Liver (tissue), 9 donors: ENCODE data around the gene TBX1. TPM values are rescaled to one million over a fixed set of nuclear protein-coding genes. Genes with fewer than 3 reads are reported as not detected.

Source experiments
- DNase-seq: peaks from one replicate; pipeline ENCODE4 v3.0.0-alpha.2; 2017; ENCODE audit warnings: low spot score
- H3K27ac ChIP-seq, 2 donors: one replicate each; pipeline ENCODE4 v1.7.0; 2013; ENCODE audit warnings: inconsistent platforms in 2 of 2, low read length in 2 of 2, control low read depth in 1 of 2, low read depth in 1 of 2, mild to moderate bottlenecking in 1 of 2
- H3K27me3 ChIP-seq, 4 donors: one replicate each; pipeline versions ENCODE4 v1.6.1 to v1.7.0; 2013; ENCODE audit warnings: low read length in 3 of 4, inconsistent platforms in 1 of 4, mild to moderate bottlenecking in 1 of 4, moderate library complexity in 1 of 4; ENCODE audit not compliant: control insufficient read depth in 4 of 4, insufficient read depth in 4 of 4
- H3K36me3 ChIP-seq, 4 donors: one replicate each; pipeline versions ENCODE4 v1.6.1 to v1.7.0; 2013; ENCODE audit warnings: low read length in 3 of 4, mild to moderate bottlenecking in 3 of 4, low read depth in 1 of 4, moderate library complexity in 1 of 4; ENCODE audit not compliant: control insufficient read depth in 4 of 4, insufficient read depth in 3 of 4
- H3K4me1 ChIP-seq, 4 donors: one replicate each; pipeline versions ENCODE4 v1.6.1 to v1.7.0; 2013; ENCODE audit warnings: low read length in 3 of 4, mild to moderate bottlenecking in 3 of 4, moderate library complexity in 1 of 4; ENCODE audit not compliant: control insufficient read depth in 4 of 4, insufficient read depth in 4 of 4
- H3K4me3 ChIP-seq, 3 donors: one replicate each; pipeline versions ENCODE4 v1.6.1 to v1.7.0; 2013; ENCODE audit warnings: low read length in 3 of 3, control low read depth in 1 of 3, low read depth in 1 of 3, mild to moderate bottlenecking in 1 of 3
- H3K9ac ChIP-seq, 2 donors: one replicate each; pipeline ENCODE4 v1.7.0; 2013; ENCODE audit warnings: low read length in 2 of 2, mild to moderate bottlenecking in 2 of 2, moderate library complexity in 2 of 2, control low read depth in 1 of 2, low read depth in 1 of 2
- H3K9me3 ChIP-seq, 4 donors: one replicate each; pipeline versions ENCODE4 v1.6.1 to v1.7.0; 2013; ENCODE audit warnings: low read length in 3 of 4; ENCODE audit not compliant: control insufficient read depth in 4 of 4
- ATF3 ChIP-seq: IDR thresholded peaks from 2 replicates; pipeline ENCODE4 v1.6.1; 2016; ENCODE audit warnings: antibody characterized with exemption
- CTCF ChIP-seq: fragments of 150-350 bp; IDR thresholded peaks from 2 replicates; pipeline ENCODE4 v1.5.1; 2017; ENCODE audit warnings: improper control_type of control experiment, low read depth, low read length; ENCODE audit not compliant: missing input control
- EGR1 ChIP-seq, 2 donors: IDR thresholded peaks; 2 replicates each; pipeline ENCODE4 v1.6.1; 2016 to 2018; ENCODE audit warnings: antibody characterized with exemption in 2 of 2, low read depth in 2 of 2
- FOXA1 ChIP-seq: IDR thresholded peaks from 2 replicates; pipeline ENCODE4 v1.6.1; 2016; ENCODE audit warnings: antibody characterized with exemption
- FOXA2 ChIP-seq: IDR thresholded peaks from 2 replicates; pipeline ENCODE4 v1.6.1; 2016; ENCODE audit warnings: antibody characterized with exemption
- GABPA ChIP-seq, 2 donors: IDR thresholded peaks in 1 of 2; conservative IDR thresholded peaks in 1 of 2; 2 replicates each; pipeline ENCODE4 v1.6.1; 2016; ENCODE audit warnings: antibody characterized with exemption in 2 of 2, mild to moderate bottlenecking in 1 of 2, moderate library complexity in 1 of 2
- HNF4A ChIP-seq, 2 donors: conservative IDR thresholded peaks; 2 replicates each; pipeline ENCODE4 v1.6.1; 2016; ENCODE audit warnings: antibody characterized with exemption in 2 of 2, mild to moderate bottlenecking in 2 of 2
- MAX ChIP-seq: IDR thresholded peaks from 2 replicates; pipeline ENCODE4 v1.6.1; 2016; ENCODE audit warnings: antibody characterized with exemption
- RAD21 ChIP-seq, 2 donors: IDR thresholded peaks; 2 replicates each; pipeline ENCODE4 v1.6.1; 2016; ENCODE audit warnings: antibody characterized with exemption in 2 of 2, mild to moderate bottlenecking in 2 of 2
- REST ChIP-seq: IDR thresholded peaks from 2 replicates; pipeline ENCODE4 v1.6.1; 2016; ENCODE audit warnings: antibody characterized with exemption, mild to moderate bottlenecking
- RXRA ChIP-seq, 2 donors: IDR thresholded peaks; 2 replicates each; pipeline ENCODE4 v1.6.1; 2017 to 2018; ENCODE audit warnings: antibody characterized with exemption in 2 of 2, mild to moderate bottlenecking in 1 of 2
- SP1 ChIP-seq: IDR thresholded peaks from 2 replicates; pipeline ENCODE4 v1.6.1; 2018; ENCODE audit warnings: antibody characterized with exemption, mild to moderate bottlenecking
- TAF1 ChIP-seq: conservative IDR thresholded peaks from 2 replicates; pipeline ENCODE4 v1.6.1; 2016; ENCODE audit warnings: antibody characterized with exemption, mild to moderate bottlenecking
- YY1 ChIP-seq: IDR thresholded peaks from 2 replicates; pipeline ENCODE4 v1.6.1; 2016; ENCODE audit warnings: antibody characterized with exemption, mild to moderate bottlenecking
- WGBS: extraction: QIAGEN DNeasy Blood & Tissue Kit; methylation state at CpG from one replicate; pipeline ENCODE4 v1.1.7; 2013; 5-methylcytosine and 5-hydroxymethylcytosine counted together
- polyA plus RNA-seq, 2 donors: library from polyadenylated mRNA; stranded (reverse) in 1 of 2; unstranded in 1 of 2; fragments of 200-250 nt in 1 of 2; fragments of >200 nt in 1 of 2; fragmentation: Nextera tagmentation in 1 of 2; extraction: Ambion mirVana in 1 of 2; gene quantifications; one replicate each; pipeline versions ENCODE4 v1.2.1 to v1.2.3, GENCODE V29; 2013 to 2015
- total RNA-seq, 2 donors: library from RNA; depleted of rRNA; stranded (reverse); fragments of >200 nt; gene quantifications; one replicate each; pipeline ENCODE4 v1.2.3, GENCODE V29; 2014
- donor health status: healthy.
- donor health status: healthy.
- donor health status: healthy.
- donor health status: healthy.
- donor health status: healthy.

TBX1 gene
- total and polyA plus RNA-seq, 4 donors, result 0.17 to 0.18 TPM; not detected in 2

GRCh38 chr22:19761725-19762567 lies 1.4 kb downstream of the TBX1 start (continued):
- TF ChIP-seq CTCF (no peak), RAD21 (IDR thresholded peaks at IDR 0.05) (no peak), MAX (no peak), SP1 (no peak), HNF4A (conservative IDR thresholded peaks at IDR 0.05) (no peak), FOXA2 (no peak)

GRCh38 chr22:19762568-19763457 lies 2.2 kb downstream of the TBX1 start:
- Histone ChIP-seq H3K27ac (no peak overlapping the region), H3K27me3 (peaks cover 3 to 15% (median 7%) of the 10 kb centered on the region in 4 donors), H3K9ac (no peak overlapping the region), H3K4me1 (peaks cover 5 to 38% (median 8%) of the 10 kb centered on the region in 4 donors), H3K9me3 (no peaks in the 10 kb centered on the region), H3K36me3 (peaks cover 0 to 1% (median 0%) of the 10 kb centered on the region in 4 donors), H3K4me3 (no peak overlapping the region)
- TF ChIP-seq FOXA1 (no peak), EGR1 (IDR thresholded peaks at IDR 0.05; ENCODE audit: low read depth in 2 of 2) (no peak), YY1 (no peak), GABPA (IDR thresholded peaks at IDR 0.05 in 1 of 2, conservative IDR thresholded peaks at IDR 0.05 in 1 of 2) (no peak), ATF3 (no peak), CTCF (no peak), REST (no peak), RXRA (IDR thresholded peaks at IDR 0.05) (no peak), TAF1 (no peak)
- WGBS, result 80% methylated on average over 34 of the region's 34 CpGs
- DNase-seq, result no peak
